Measurements from ENCODE around the gene ZNF729.

The ZNF729 gene

DNA sequence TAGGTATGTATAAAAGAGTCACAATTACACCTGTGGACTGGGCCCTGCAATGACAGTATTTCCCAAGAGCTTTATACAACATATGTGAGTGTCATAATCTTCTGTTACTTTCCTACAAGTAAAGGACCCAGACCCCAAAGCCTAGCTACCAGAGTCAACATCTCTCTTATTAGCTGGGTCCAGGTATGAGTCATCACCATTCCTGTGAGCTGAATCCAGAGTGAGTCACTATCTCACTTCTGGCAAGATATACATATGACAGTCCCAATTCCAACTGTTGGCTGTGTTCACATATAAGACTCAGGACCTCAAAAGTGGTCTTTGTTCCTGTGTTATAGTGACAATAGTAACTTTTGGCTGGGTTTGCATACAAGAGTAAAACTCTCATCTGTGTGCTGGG lies 46.7 kb downstream of the ZNF729 start:
- peaks cover 95% of the 10 kb centered on the region for H3K9me3 Mint-ChIP-seq

DNA sequence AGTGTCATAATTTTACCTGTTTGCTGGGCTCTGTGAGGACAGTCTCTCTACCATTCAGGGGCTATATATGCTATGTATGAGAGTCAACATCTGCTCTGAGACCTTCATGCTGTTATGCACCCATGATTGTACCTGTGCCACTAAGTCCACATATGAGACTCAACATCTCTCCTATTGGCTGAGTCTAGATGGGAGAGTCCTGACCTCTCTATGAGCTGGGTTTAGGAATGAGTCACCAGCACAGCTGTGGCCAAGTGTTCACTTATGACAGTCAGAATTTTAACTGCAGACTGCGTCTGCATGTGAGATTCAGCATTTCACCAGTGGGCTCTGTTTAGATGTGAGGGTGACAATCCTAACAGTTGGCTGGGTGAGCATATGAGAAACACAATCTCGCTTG lies 49.5 kb downstream of the ZNF729 start:
- Mint-ChIP-seq H3K4me3 (no peak overlapping the region), H3K4me1 (no peaks in the 10 kb centered on the region), H3K27me3 (ENCODE audit: low read depth, poor library complexity) (no peaks in the 10 kb centered on the region), H3K27ac (no peak overlapping the region), H3K9me3 (peaks cover 95% of the 10 kb centered on the region), H3K36me3 (ENCODE audit: low read depth) (no peaks in the 10 kb centered on the region)
- DNase-seq = no peak
- TF ChIP-seq, protein P1, sequence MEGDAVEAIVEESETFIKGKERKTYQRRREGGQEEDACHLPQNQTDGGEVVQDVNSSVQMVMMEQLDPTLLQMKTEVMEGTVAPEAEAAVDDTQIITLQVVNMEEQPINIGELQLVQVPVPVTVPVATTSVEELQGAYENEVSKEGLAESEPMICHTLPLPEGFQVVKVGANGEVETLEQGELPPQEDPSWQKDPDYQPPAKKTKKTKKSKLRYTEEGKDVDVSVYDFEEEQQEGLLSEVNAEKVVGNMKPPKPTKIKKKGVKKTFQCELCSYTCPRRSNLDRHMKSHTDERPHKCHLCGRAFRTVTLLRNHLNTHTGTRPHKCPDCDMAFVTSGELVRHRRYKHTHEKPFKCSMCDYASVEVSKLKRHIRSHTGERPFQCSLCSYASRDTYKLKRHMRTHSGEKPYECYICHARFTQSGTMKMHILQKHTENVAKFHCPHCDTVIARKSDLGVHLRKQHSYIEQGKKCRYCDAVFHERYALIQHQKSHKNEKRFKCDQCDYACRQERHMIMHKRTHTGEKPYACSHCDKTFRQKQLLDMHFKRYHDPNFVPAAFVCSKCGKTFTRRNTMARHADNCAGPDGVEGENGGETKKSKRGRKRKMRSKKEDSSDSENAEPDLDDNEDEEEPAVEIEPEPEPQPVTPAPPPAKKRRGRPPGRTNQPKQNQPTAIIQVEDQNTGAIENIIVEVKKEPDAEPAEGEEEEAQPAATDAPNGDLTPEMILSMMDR (IDR thresholded peaks at IDR 0.05) = no peak

More for the DNA sequence above, 46.7 kb downstream of the ZNF729 start:
- Mint-ChIP-seq H3K27me3 (ENCODE audit: low read depth, poor library complexity) (no peaks in the 10 kb centered on the region), H3K4me3 (no peak overlapping the region), H3K36me3 (ENCODE audit: low read depth) (no peaks in the 10 kb centered on the region), H3K4me1 (no peaks in the 10 kb centered on the region), H3K27ac (no peak overlapping the region)
- DNase-seq = no peak
- TF ChIP-seq, protein P1 (IDR thresholded peaks at IDR 0.05) = no peak

DNA sequence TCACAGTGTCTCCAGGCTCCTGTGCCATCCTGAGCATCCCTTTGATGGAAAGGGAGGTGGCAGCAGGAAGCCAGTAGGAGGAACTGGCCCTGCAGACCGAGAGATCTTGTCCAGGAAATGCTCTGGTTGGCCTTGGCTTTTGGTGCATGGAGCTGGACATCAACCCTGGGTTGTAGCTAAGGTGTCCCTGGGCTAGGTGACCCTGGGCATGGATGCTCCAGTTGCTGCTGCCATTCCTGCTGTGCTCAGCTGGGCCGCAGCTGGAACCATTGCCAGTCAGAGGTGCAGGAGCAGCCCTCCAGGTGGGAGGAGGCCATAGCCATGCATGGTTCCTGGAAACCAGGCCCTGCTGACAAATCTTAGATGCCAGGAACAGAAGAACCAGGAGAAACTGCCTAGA lies 68.4 kb downstream of the ZNF729 start:
- Mint-ChIP-seq H3K9me3 (peaks cover 87% of the 10 kb centered on the region), H3K4me3 (no peak overlapping the region), H3K27ac (no peak overlapping the region), H3K4me1 (no peaks in the 10 kb centered on the region), H3K36me3 (ENCODE audit: low read depth) (no peaks in the 10 kb centered on the region), H3K27me3 (ENCODE audit: low read depth, poor library complexity) (peaks cover 3% of the 10 kb centered on the region)
- DNase-seq = no peak
- TF ChIP-seq, protein P1 (IDR thresholded peaks at IDR 0.05) = no peak

Measured in nephron progenitor cell (in vitro differentiated cells).